Thymus (tissue), 11 donors: ENCODE measurements around the gene VWC2L. TPM values are rescaled to one million over a fixed set of nuclear protein-coding genes. Genes with fewer than 3 reads are reported as not detected.

Source experiments
- DNase-seq, 9 donors: peaks; one replicate each; pipeline ENCODE4 v3.0.0-alpha.2; 2013; ENCODE audit warnings: low spot score in 9 of 9, low read depth in 6 of 9, missing footprints in 1 of 9
- H3K27ac ChIP-seq, 2 donors: one replicate each; pipeline ENCODE4 v1.5.1; 2013; ENCODE audit warnings: control low read depth in 1 of 2, low read depth in 1 of 2, low read length in 1 of 2, mild to moderate bottlenecking in 1 of 2, moderate library complexity in 1 of 2
- H3K27me3 ChIP-seq, 2 donors: one replicate each; pipeline ENCODE4 v1.5.1; 2013; ENCODE audit warnings: low read length in 1 of 2; ENCODE audit not compliant: control insufficient read depth in 2 of 2, insufficient read depth in 1 of 2
- H3K36me3 ChIP-seq, 2 donors: one replicate each; pipeline ENCODE4 v1.5.1; 2013; ENCODE audit warnings: low read length in 1 of 2, mild to moderate bottlenecking in 1 of 2, moderate library complexity in 1 of 2; ENCODE audit not compliant: control insufficient read depth in 2 of 2, insufficient read depth in 2 of 2
- H3K4me1 ChIP-seq, 2 donors: one replicate each; pipeline ENCODE4 v1.5.1; 2013; ENCODE audit warnings: low read length in 2 of 2; ENCODE audit not compliant: control insufficient read depth in 2 of 2, insufficient read depth in 2 of 2
- H3K4me3 ChIP-seq, 2 donors: one replicate each; pipeline ENCODE4 v1.5.1; 2013; ENCODE audit warnings: low read length in 2 of 2, control low read depth in 1 of 2, mild to moderate bottlenecking in 1 of 2
- H3K9me3 ChIP-seq, 2 donors: one replicate each; pipeline ENCODE4 v1.5.1; 2013; ENCODE audit warnings: low read length in 1 of 2, mild to moderate bottlenecking in 1 of 2; ENCODE audit not compliant: control insufficient read depth in 2 of 2, insufficient read depth in 1 of 2
- WGBS: extraction: QIAGEN DNeasy Blood & Tissue Kit; methylation state at CpG from one replicate; pipeline ENCODE4 v1.1.7; 2013; 5-methylcytosine and 5-hydroxymethylcytosine counted together
- polyA plus RNA-seq: library from polyadenylated mRNA; stranded (reverse); fragments of 200-250 nt; gene quantifications from one replicate; pipeline ENCODE4 v1.2.3, GENCODE V29; 2013
- total RNA-seq: library from RNA; stranded (reverse); fragments of 120-200 nt; gene quantifications from one replicate; pipeline ENCODE4 v1.2.4, GENCODE V29; 2013
- donor health status: healthy.

Gene VWC2L
- total and polyA plus RNA-seq, 2 donors: 0.02 TPM; not detected in 1

DNA sequence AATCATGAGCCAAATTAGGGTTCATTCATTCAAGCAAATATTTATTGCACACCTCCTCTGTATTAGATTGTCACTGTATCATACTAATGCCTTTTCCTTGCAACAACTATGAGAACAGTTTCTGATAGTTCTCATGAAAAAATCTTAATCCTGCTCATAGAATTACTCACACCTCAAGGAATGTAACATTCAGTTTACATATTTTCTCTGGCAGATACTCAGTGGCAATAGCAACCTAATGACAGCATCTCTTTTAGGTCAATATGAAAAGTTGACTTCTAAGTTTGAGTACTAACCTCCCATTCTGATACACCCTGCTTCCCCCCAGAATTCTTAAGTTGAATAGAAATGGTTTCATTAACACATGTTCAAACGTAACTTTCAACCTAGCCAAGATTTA, 132.0 kb downstream of the VWC2L start:
- Histone ChIP-seq H3K36me3 (no peaks in the 10 kb centered on the region), H3K4me1 (no peaks in the 10 kb centered on the region), H3K4me3 (no peak overlapping the region), H3K27me3 (no peaks in the 10 kb centered on the region), H3K9me3 (no peaks in the 10 kb centered on the region), H3K27ac (no peak overlapping the region)
- 92% methylated on average over 1 of the region's 1 CpG for WGBS
- no peak for DNase-seq

DNA sequence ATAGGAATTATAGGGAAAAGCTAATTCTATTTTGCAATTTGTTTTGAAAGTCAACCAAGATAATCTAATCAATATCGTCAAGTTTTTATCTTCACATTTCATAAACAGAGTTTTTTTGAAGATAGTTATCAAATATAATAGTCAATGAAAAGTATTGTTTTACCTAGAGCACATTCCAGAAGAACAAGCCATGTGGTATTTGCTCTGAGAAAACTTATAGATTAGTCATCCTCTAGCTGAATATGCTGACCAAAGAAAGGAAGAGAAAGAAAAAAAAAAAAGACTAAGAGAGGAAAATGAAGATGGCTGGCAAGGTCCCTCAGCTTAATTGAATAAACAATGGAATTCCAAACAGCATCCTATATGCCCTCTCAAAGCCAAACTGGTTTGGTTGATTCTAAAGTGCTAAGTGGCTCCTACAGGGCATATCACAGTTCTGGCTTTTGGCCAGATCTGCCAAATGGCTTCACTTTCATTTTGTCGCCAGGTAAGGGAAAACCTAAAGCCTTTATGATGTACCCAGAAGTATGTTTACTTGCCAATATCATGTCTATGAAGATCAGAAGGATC, 132.6 kb downstream of the VWC2L start:
- H3K27me3 ChIP-seq: no peaks in the 10 kb centered on the region

DNA sequence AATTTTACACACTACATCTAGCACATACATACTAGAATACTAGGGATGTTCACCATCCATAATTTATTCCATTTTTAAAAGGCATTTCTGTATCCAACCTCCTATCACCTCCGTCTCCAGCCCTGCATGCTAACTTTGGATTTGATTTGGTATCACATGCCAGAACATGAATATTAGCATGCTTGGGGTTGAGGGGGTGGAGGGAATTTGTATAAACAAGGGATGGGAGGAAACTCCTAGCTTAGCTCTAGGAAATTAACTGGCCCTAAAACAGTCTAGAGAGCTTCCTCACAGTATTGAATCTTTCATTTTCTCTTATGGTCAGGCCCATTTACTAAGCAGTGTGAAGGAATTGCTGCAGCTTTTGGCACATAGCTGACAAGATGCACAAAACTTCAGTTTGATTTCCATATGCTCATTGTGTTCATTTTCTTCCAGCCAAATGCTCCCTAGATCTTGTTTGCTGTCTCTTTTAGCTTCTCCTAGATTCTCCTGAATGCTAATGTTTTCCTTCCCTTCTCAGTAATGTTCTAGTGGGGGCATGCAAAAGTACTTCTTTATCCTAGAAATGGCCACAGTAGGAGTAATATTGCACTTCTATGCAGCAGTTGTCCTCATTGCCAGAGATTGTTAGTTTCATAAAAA, 135.2 kb downstream of the VWC2L start:
- H3K9me3 ChIP-seq: no peaks in the 10 kb centered on the region
- H3K27ac ChIP-seq: no peak overlapping the region
- H3K4me1 ChIP-seq: no peaks in the 10 kb centered on the region
- H3K4me3 ChIP-seq: no peak overlapping the region
- H3K27me3 ChIP-seq: no peaks in the 10 kb centered on the region
- WGBS: 94% methylated on average over 1 of the region's 1 CpG
- DNase-seq: no peak
- no peaks in the 10 kb centered on the region for H3K36me3 ChIP-seq

More for the DNA sequence above, 132.6 kb downstream of the VWC2L start:
- no peak overlapping the region for H3K27ac ChIP-seq
- no peaks in the 10 kb centered on the region for H3K4me1 ChIP-seq
- no peaks in the 10 kb centered on the region for H3K9me3 ChIP-seq
- no peak for DNase-seq
- WGBS: 96% methylated on average over 2 of the region's 2 CpGs
- no peak overlapping the region for H3K4me3 ChIP-seq
- no peaks in the 10 kb centered on the region for H3K36me3 ChIP-seq

DNA sequence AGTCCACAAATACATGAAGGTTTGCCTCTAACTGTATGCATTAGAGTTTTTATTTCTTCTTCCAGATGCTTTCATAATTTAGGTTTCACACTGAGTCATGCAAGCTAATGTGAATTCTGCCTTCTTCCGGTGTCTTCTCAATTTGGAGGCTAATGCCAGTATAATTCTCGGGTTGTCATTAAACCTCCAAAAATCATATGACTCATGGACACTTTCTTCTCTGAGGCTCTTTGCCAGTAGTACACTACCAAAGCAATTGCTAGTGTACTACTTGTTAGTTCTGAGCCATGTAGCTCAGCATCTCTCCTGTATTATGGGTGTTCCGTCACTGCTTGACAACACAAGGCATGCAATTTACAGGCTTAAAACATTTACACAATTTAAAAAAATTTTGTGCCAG, 137.1 kb downstream of the VWC2L start:
- Histone ChIP-seq H3K27ac (no peak overlapping the region), H3K36me3 (no peaks in the 10 kb centered on the region), H3K27me3 (no peaks in the 10 kb centered on the region), H3K4me1 (no peaks in the 10 kb centered on the region), H3K9me3 (no peaks in the 10 kb centered on the region), H3K4me3 (no peak overlapping the region)
- WGBS: 66% methylated on average over 3 of the region's 3 CpGs
- DNase-seq: no peak

DNA sequence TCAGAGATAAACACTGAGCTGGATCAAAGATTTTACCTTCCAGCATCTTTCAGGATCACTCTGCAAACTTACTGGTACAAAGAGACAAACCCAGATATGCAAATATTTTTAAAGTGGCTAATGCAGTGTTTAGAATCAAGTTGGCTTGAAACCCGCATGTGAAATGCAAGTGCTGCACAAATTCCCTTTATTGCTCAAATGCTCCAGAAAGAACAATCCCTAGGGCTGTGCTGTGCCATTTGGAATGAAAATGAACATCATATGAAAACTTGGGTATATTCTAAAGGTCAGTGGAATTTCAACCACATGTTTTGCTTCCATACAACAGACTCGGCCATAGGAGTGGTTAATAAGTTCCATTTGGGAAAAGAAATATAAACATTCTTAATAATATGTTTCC, 139.1 kb downstream of the VWC2L start:
- Histone ChIP-seq H3K27ac (no peak overlapping the region), H3K4me3 (no peak overlapping the region), H3K27me3 (no peaks in the 10 kb centered on the region), H3K36me3 (no peaks in the 10 kb centered on the region), H3K4me1 (no peaks in the 10 kb centered on the region), H3K9me3 (no peaks in the 10 kb centered on the region)
- no peak for DNase-seq
- 98% methylated on average over 2 of the region's 2 CpGs for WGBS

DNA sequence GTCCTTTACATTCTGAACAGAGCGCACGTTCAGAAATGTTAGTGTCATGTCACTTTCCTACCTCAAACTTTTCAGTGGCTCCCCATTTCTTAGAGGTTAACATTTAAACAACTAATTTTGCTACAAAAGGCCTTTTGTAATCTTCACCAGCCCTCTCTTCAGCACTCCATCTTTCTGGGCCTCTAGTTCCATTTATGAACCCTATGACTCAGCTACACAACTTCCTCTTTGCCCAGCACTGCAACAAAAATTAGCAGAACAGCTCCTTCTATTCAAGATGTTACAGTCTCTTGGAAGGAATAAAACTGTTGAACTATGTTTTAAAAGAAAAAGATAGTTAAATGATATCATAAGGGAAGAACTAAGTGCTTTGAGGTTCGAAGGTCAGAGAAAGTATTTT, 139.9 kb downstream of the VWC2L start:
- H3K4me1 ChIP-seq: no peaks in the 10 kb centered on the region
- no peak overlapping the region for H3K4me3 ChIP-seq
- 76% methylated on average over 3 of the region's 3 CpGs for WGBS
- no peak for DNase-seq
- H3K9me3 ChIP-seq: no peaks in the 10 kb centered on the region
- H3K27me3 ChIP-seq: no peaks in the 10 kb centered on the region
- H3K36me3 ChIP-seq: no peaks in the 10 kb centered on the region
- no peak overlapping the region for H3K27ac ChIP-seq

DNA sequence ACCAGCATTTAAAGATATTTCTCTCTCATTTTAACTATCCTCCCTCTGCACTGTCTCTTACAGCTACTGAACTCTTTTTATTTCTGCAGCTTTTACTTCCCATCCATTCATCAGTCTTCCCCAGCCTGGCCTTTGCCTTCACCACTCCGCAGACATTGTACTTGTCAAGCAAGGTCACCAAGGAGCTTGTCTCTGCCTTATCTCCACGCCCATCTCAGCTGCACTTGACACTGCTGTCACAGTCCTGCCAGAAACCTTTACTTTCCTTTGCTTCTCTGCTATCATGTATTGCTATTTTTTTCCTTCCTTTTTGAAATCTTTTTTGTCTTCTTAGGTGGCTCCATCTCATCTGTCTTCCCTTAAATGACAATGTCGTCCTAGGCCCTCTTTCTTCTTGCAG, 147.0 kb downstream of the VWC2L start:
- no peak for DNase-seq
- Histone ChIP-seq H3K4me3 (no peak overlapping the region), H3K27ac (no peak overlapping the region), H3K36me3 (no peaks in the 10 kb centered on the region), H3K27me3 (no peaks in the 10 kb centered on the region), H3K9me3 (no peaks in the 10 kb centered on the region), H3K4me1 (no peaks in the 10 kb centered on the region)
- WGBS: 94% methylated on average over 3 of the region's 3 CpGs

DNA sequence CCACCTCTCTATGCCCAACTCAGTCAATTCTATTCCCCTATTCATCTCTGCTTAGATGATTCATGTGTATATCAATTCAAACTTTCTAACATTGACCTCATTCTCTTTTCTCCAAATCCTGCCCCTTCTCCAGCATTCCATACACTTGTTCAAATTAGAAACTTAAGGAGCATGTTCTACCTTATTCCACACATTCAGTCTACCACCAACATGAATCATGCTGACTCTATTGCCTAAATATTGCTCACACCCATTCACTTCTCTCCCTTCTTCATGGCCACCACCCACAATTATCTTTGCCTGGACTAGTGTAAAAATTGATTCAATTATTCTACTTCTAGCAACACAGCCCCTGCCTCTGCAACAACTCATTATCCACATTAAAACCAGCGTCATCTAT, 147.5 kb downstream of the VWC2L start:
- no peak for DNase-seq
- Histone ChIP-seq H3K36me3 (no peaks in the 10 kb centered on the region), H3K4me3 (no peak overlapping the region), H3K27ac (no peak overlapping the region), H3K4me1 (no peaks in the 10 kb centered on the region), H3K27me3 (no peaks in the 10 kb centered on the region), H3K9me3 (no peaks in the 10 kb centered on the region)
- WGBS: 96% methylated on average over 1 of the region's 1 CpG

DNA sequence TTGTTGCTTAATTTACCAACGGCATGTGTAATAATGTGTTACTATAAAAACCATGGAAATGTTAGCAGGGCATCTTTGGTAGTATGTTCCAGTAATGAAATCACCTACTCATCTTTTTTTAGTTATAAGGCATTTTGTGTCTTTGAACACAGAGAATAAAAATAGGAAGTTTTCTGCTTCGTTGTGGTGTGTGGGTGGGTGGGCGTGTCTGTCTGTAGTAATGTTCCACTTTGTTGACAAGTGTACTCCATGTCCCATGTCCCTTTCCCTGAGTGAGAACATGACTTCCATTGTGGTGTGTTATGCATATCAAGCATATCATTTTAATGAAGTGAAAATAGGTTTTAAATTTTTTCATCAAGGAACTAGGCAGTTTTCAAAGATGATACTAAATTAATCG, 149.3 kb downstream of the VWC2L start:
- no peak for DNase-seq
- Histone ChIP-seq H3K9me3 (no peaks in the 10 kb centered on the region), H3K36me3 (no peaks in the 10 kb centered on the region), H3K27me3 (no peaks in the 10 kb centered on the region), H3K27ac (no peak overlapping the region), H3K4me1 (no peaks in the 10 kb centered on the region), H3K4me3 (no peak overlapping the region)
- 68% methylated on average over 4 of the region's 4 CpGs for WGBS
